DOHH2 (cell line): Measurements from ENCODE around the gene HIC2.
"Not testable (repeated sequence)": the region's sequence is repeated elsewhere in the genome, so short reads cannot be mapped to it uniquely, and the experiment has no call there.

ENCODE experiments used
- EZH2phosphoT487 ChIP-seq: fragments of 200-600 bp; sonication (generic); IDR thresholded peaks from 2 replicates; pipeline ENCODE4 v1.6.1; 2017; ENCODE audit warnings: borderline replicate concordance, mild to moderate bottlenecking, antibody characterized with exemption, low read length, moderate library complexity, mixed read lengths
- TF ChIP-seq, protein P1 (sequence below): fragments of 200-600 bp; sonication (generic); IDR thresholded peaks from one replicate; pipeline ENCODE4 v1.5.1; 2014; ENCODE audit warnings: antibody characterized with exemption, mild to moderate bottlenecking, low read depth, low read length; ENCODE audit not compliant: poor library complexity, severe bottlenecking

DNA sequence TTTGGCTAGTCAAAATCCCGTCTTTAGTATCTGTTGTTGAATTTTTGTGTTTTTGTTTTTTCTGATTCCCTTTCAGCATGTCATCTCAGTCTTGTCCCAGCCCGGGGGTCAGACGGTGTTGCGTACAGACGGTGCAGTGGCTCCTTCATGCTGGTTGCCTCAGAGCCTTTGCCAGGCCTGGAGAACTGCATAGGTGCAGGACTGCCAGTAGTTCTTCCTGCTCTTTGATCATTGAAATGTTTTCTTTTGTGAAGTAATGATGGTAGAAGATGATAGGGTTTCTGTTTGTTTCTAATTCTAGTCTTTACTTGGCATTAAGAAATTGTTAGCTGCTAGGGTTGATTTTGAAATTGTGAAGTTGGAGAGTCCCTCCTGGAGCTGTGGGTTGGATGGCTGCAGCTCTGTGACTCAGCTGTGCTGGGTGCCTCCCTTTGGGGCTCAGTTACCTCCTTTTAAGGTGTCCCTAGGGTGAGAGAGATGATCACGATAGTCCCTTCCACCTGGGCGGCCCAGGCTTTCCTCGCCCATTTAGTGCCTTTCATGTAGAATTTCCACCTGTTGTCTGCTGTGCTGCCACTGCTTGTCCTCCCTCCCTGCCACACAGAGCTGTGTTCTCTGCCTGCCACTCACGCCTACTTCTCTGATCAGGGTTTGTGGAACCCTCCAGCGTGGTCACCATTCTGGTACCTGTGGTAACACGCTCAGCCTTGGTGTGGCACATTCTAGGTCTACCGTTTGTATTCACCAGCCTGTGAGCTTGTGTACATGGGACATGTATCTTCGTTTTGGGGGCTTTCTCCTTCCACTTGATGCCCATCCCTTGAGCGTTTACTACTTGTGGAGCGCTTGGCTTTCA is 17.4 kb downstream of the HIC2 start:
- TF ChIP-seq, protein P1, sequence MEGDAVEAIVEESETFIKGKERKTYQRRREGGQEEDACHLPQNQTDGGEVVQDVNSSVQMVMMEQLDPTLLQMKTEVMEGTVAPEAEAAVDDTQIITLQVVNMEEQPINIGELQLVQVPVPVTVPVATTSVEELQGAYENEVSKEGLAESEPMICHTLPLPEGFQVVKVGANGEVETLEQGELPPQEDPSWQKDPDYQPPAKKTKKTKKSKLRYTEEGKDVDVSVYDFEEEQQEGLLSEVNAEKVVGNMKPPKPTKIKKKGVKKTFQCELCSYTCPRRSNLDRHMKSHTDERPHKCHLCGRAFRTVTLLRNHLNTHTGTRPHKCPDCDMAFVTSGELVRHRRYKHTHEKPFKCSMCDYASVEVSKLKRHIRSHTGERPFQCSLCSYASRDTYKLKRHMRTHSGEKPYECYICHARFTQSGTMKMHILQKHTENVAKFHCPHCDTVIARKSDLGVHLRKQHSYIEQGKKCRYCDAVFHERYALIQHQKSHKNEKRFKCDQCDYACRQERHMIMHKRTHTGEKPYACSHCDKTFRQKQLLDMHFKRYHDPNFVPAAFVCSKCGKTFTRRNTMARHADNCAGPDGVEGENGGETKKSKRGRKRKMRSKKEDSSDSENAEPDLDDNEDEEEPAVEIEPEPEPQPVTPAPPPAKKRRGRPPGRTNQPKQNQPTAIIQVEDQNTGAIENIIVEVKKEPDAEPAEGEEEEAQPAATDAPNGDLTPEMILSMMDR: not testable (repeated sequence)
- TF ChIP-seq EZH2phosphoT487: not testable (repeated sequence)
